Kasumi-1 (cell line): ENCODE results near the gene LRP3.
"Not testable (repeated sequence)": the region's sequence is repeated elsewhere in the genome, so short reads cannot be mapped to it uniquely, and the experiment has no call there.

Experiments
- DNase-seq, 2 experiments: peaks; one replicate each; lab custom pipeline; 2025; lab: John Stamatoyannopoulos, UW

Gene LRP3

DNA sequence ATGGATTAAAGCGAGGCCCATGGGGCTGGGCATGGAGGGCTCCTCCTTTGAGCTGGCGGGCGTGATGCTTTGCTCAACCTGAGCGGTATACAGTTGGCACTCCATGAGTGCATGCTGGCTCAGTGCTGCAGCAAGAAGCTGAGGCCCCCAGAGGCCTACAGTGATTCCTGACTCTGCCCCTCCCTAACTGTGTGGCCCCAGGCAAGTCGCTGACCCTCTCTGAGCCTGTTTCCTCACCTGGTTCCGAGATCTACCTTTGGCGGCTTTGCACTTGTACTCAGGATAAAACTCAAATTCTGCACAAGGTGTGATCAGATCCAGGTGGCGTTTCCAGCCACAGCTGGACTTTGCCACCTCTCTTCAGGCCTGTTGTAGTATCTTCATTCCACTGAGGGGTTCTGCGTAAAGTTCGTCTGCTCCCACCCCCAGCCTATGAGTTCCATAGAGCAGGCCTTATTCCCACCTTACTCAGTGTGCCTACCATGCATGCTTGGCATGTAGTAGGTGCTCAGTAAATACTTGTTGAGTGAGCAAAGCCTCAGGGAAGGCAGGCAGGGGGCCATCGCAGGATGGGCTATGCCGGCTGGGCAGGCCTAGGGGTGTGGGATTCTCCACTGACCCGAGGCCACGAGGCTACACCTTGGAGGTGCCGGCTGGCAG, 7.9 kb downstream of the LRP3 start:
- DNase-seq, result no peak

DNA sequence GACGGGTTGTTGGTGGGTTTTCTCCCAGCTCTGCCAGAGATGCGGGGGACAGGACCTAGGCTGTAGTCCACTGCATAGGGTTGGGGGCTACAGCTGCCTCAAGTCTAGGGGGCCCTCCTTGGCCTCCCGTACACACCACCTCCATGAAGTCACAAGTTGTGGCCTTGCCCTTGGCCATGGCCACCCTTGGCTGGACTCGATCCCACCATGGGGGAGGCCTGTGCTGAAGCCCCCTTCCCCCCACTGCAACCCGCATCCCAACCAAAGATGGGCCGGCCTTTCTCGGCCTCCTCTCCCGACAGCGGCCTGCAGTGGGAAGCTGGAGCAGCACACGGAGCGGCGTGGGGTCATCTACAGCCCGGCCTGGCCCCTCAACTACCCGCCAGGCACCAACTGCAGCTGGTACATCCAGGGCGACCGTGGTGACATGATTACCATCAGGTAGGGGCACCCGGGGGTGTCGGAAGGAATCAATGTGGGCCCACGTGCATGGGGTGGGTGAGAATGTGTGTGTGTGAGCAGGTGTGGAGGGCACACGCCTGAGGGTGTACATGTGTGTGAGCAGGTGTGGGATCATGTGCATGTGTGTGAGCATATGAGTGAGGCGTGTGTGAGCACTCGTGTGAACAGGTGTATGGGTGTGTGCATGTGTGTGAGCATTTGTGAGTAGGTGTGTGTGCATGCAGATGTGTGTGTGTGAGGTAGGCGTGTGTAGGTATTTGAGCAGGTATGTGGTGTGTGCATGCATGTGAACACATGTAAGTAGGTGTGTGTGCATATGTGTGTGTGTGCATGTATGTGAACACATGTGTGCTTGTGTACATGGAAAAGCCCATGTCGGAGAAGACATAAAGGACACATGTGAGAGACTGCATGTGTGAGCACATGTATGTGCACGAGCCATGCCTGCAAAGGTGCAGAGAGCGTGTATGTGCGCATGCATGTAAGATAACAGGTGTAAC, 8.7 kb downstream of the LRP3 start:
- DNase-seq, result no peak

DNA sequence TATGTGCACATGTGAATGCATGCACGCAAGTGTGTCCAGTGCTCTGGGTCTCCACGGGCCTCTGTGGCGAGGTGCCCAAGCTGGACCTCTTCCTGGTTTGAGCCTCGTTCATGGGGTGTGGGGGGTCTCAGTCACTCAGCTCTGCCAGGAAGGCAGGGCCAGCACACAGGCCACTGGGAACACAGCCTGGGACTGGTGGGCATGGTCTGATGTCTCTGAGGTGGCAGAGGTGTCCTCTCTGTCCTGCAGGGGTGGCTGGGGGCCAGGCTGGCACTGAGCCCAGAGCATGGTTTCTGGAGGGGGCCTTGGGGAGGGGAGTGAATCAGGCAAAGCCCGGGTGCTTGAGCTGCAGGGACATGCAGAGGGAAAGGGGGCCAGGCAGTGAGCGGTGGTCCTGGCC, 9.4 kb downstream of the LRP3 start:
- DNase-seq, result no peak

DNA sequence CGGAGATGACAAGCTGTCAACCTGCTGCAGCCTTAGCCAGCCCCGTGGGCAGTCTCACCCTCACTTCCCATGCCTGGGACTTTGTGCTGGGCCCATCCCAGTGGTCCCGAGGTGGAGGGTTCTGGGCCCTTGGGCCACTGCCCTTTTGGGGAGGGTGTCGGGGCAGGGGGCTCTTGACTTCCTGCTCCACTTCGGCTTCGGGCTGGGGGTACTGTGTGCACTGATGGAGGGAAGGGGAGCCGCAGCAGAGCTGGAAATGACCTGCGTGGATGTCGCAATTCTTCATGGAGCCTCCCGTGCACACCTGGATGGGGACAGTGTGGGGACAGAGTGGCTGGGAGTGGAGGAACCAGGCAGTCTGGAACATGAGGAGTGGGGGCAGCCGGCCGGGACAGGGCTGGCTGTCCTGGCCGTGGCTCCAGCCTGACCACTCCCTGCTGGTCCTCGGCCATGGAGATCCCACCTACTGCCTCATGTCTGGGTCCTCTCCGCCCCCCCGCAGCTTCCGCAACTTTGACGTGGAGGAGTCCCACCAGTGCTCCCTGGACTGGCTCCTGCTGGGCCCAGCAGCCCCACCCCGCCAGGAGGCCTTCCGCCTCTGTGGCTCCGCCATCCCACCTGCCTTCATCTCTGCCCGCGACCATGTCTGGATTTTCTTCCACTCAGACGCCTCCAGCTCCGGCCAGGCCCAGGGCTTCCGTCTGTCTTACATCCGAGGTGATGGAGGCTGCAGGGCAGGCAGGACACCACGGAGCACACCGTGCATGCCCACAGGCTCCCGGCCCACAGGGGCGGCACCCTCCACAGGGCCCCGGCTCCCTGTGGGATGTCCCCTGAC, 10.2 kb downstream of the LRP3 start:
- DNase-seq, result no peak

DNA sequence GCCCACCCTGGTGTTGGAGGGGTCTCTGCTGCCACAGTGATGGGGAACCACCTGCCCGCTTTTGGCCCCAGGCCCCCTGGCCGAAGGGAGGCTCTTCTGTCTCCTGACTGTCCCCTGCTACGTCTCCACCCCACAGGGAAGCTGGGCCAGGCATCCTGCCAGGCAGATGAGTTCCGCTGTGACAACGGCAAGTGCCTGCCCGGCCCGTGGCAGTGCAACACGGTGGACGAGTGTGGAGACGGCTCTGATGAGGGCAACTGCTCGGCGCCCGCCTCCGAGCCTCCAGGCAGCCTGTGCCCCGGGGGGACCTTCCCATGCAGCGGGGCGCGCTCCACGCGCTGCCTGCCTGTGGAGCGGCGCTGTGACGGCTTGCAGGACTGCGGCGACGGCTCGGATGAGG, 11.0 kb downstream of the LRP3 start:
- DNase-seq, result no peak

DNA sequence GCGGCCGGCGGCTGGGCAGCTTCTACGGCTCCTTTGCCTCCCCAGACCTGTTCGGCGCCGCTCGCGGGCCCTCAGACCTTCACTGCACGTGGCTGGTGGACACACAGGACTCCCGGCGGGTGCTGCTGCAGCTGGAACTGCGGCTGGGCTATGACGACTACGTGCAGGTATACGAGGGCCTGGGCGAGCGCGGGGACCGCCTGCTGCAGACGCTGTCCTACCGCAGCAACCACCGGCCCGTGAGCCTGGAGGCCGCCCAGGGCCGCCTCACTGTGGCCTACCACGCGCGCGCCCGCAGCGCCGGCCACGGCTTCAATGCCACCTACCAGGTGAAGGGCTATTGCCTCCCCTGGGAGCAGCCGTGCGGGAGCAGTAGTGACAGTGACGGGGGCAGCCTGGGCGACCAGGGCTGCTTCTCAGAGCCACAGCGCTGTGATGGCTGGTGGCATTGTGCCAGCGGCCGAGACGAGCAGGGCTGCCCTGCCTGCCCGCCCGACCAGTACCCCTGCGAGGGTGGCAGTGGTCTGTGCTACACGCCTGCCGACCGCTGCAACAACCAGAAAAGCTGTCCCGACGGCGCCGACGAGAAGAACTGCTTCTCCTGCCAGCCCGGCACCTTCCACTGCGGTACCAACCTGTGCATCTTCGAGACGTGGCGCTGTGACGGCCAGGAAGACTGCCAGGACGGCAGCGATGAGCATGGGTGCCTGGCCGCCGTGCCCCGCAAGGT, 11.6 kb downstream of the LRP3 start:
- DNase-seq, result no peak

DNA sequence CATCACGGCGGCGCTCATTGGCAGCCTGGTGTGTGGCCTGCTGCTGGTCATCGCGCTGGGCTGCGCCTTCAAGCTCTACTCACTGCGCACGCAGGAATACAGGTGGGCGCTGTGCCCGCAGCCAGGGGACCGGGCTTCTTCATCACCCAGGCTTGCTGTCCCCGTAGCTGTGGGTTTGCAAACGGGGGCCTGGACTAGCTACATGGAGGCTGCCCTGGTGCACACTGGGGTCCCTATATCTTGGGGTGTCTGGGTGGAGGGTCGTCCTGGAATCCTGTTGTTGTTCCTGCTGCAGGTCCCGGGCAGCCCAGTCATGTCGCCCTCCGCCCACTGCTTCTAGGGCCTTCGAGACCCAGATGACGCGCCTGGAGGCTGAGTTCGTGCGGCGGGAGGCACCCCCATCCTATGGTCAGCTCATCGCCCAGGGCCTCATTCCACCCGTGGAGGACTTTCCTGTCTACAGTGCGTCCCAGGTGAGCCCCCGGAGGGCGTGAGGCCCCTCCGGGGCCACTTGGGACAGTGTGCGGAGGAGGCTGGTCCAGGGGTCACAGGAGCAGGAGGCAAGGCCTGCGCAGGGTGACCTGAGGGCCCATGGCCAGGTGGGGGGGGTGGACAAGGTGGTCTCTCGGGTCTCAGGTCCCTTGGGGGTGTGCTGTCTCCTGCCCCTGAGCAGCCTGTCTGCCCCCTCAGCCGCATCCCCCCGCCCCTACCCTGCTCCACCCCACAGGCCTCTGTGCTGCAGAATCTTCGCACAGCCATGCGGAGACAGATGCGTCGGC, 12.3 kb downstream of the LRP3 start:
- DNase-seq, result no peak

DNA sequence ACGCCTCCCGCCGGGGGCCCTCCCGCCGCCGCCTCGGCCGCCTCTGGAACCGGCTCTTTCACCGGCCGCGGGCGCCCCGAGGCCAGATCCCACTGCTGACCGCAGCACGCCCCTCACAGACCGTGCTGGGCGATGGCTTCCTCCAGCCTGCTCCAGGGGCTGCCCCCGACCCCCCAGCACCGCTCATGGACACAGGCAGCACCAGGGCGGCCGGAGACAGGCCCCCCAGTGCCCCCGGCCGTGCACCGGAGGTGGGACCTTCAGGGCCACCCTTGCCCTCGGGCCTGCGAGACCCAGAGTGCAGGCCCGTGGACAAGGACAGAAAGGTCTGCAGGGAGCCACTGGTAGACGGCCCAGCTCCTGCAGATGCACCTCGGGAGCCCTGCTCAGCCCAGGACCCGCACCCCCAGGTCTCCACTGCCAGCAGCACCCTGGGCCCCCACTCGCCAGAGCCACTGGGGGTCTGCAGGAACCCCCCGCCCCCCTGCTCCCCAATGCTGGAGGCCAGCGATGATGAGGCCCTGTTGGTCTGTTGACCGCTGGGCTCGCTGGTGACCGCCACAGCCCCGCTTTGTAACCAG, 13.0 kb downstream of the LRP3 start:
- no peak for DNase-seq

DNA sequence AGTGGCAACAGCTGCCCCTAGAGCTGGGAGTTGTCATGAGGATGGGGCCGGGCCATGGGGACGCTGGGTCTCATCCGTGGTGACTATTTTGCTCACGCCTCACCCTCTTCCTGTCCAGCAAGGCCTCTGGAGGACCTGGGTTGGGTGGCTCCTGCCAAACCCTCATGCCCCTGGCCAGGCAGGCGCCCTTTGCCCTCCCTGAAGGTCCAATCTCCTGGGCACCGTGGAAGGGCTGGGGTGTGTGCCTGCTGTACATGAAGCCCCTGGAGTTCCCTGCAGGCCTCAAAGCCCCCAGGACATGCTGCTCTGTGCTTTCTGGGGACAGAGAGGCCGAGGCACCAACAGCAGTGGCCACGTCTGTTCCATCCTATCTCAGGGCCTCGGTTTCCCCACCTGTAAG, 13.8 kb downstream of the LRP3 start:
- no peak for DNase-seq

DNA sequence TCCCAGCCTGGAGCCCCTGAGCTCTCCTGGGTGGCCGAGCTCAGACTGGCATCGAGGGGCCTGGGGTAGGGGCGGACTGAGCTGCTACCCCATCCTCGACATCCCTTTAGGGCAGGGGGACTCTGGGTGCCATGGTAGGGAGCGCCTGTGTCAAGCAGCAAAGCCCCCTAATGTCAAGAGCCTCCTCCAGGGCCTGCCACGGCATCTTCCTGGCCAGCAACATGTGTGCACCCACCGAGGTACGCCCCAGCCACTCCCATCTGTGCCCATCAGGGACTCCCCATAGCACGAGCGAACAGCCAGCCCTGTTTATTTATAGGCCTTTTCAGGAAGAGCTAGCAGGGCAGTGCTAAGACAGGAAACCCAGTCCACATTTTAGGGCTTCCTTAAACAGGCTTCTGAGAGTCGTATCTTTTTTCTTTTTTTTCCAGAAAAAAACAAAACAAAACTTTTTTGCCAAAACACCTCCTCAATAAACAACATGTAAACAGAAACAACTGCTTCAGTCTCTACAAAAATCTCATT, 14.3 kb downstream of the LRP3 start:
- peak; percentile 77 to 81 for DNase-seq

DNA sequence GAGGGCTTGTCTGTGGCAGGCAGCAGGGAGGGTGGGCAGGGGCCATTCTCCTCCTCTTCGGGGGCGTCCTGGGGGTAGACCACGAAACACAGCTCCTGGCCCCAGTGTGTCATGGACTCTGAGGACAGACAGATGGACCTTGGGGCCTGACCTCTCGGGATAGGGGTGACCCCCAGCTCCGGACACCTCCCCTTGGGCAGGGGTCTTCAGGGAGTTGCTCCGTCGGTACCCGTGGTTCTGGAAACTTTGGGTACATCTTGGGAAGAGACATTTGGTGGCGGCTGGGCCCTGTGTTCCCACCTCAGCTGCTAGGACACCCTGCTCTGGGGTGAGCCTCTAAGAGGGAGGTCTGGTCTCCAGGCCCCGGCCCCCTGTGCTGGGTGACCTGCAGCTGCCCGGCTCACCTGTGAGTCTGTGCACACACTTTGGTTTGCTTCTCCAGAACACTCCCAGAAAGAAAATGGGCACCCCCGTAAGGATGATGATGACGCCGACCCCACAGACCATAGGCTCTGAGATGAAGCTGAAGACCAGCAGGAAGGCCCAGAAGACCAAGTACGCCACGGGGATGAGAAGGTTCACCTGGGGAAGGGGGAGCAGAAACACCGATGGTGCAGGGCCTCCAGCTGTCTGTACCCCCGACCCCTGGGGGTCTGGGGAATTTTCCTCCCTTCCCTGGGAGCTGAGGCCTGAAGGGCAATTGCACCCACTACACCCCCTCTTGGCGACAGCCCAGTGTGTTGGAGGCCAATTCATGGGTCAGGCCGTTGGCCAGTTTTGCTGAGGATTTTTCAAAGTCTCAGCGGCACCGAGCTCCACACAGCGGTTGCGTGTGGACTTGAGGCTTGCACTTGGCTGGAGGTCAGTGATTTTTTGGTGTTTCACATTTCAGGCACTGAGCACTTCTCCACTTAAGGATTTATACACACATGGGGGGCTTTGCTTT, 15.0 kb downstream of the LRP3 start:
- no peak for DNase-seq

DNA sequence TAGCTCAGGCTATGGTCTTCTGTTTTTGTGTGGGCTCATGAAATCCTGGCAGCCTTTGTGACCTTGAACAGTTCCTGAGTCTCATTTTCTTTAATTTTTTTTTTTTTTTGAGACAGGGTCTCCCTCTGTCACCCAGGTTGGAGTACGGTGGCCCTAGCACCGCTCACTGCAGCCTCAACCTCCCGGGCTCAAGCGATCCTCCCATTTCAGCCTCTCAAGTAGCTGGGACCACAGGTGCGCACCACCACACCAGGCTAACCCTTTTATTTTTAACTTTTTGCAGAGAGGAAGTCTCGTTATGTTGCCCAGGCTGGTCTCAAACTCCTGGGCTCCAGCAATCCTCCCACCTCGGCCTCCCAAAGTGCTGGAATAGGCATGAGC, 15.7 kb downstream of the LRP3 start:
- DNase-seq, result not testable (repeated sequence)

DNA sequence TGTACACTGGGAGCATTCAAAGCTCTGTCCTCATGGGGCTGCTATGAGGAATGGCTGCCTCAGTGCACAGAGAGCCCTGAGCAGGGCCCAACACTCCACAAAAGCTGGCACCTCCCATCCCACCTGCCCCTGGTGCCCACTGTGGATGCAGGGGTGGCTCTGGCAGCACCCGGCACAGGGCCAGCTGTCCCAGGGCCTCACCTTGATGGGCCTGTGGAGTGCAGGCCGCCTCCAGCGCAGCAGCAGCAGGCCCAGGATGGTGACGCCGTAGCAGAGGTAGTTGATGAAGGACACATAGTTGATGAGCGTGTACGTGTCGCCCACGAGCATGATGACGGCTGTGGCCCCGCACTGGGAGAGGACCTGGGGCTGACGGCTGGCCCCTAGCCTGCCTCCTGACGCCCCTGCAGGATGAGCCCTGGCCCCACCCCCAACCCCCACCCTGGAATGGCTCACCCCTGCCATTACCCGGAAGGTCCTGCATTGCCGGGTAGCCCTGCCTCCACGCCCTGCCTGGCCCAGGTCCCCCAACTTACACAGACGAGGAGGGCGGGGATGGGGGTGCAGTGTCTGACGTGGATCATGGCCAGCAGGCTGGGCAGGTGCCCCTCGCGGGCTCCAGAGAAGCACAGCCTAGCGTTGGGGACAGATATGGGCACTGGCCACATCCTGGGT, 16.3 kb downstream of the LRP3 start:
- DNase-seq, result no peak

DNA sequence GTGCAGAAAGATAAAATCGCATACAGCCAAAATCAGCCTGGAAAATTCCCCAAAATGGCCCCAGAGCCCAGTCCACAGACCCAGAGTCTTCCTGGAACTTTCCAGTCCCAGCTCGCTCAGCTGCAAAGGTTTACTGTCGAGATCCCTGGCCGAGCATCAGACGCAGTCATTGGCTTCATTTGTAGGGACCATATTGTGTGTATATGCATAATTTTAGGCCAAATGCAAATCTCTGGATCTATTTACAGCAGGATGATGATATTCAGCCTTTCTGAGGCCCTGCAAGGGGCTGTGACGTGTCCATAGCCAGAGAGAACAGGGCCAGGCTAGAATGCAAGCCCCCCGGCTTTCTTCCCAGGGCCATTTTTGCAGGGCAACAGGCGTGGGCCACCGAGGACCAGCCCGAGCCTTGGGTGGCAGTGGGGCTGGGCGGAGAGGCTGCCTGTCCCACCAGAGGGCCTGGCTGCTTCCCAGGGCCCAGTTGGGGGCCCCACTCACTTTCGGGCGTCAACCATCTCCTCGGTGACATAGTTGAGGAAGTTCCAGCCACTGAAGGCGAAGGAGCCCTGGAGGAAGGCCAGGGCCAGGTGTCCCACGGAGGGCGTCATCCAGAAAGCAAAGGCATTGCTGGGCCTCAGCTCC, 17.8 kb downstream of the LRP3 start:
- no peak for DNase-seq

DNA sequence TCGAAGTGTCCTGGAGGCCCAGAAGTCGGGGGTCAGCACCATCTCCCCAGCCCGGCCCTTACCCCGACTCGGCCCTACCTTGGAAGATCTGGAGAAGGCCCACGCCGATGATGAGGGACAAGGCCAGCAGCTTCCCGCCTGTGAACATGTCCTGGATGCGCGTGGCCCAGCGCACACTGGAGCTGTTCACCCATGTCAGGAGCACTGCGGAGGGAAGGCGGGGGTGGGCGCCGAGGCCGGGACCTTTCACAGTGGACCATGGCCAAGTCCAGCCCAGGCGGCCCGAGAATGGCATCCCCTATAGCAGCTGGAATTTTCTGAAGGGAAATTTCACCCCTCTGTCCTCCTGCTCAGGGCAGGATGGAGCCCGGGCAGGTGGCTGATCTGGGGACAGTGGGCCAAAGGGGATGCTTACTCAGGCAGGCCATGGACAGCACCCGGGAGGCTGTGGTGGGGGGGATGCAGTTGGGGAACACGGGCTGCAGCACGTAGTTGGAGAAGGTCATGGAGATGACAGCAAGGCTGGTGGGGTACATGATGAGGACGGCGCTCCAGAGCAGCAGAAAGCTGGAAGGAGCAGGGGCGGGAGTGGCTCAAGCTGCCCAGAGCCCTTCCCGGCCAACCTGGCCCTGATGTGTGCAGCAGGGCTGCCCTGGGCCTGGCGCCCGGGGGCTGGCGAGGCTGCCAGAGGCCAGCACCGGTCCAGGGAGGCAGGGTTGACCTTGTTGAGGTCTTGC, 18.5 kb downstream of the LRP3 start:
- DNase-seq, result no peak

DNA sequence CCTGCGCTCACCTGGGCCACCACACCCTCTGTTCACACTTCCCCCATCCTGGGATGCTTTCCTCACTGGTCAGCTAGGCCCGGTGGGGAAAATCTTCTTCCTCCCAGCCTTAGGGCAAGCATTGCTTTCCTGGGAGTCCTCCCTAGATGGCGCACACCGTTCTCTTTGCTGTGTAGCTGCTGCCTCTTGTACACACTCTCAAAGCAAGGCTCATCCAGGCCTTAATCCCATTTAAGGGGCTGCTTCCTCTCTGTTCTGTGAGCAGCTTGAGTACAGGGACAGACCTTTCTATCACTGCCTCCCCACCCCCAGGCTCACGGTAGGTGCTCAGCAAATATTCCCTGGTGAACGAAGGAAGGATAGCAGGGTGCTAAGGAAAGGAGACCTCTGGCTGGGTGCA, 20.5 kb downstream of the LRP3 start:
- DNase-seq, result peak; percentile 32 to 47

DNA sequence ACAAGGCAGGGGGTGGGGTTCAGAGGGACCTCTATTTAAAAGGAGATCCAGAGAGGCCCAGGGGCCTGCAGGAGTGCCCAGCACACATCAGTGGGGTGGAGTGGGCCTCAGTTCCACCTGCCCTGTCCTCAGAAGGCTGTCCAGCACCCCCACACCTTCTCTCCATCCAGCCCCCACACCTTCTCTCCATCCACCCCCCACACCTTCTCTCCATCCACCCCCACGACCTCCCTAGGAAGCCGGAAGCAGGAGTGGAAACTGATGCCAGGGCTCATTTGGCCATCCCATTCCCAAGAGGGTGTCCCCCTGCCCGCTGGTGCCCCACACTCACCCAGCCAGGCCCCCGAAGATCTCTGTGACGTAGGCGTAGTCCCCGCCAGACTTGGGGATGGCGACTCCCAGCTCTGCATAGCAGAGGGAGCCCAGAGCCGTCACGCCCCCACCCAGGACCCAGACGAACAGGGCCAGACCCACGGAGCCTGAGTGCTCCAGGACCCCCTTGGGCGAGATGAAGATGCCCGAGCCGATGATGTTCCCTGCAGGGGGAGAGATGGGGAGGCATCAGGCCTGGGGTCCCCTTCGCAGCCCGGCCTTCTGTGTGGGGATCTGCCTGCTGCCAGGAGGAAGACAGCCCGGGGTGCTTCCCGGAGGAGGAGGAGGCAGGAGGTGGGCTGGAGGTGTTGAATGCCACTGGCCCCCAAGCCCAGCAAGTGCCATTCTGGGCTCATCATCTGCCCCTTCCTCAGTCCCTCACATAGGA, 21.5 kb downstream of the LRP3 start:
- DNase-seq, result no peak
